ENCODE results near the gene DCAF8. TPM values are rescaled to one million over a fixed set of nuclear protein-coding genes. Genes with fewer than 3 reads are reported as not detected.
A peak's percentile ranks its signal among the peaks of the same experiment; 100 is the strongest.

DCAF8 gene
- total RNA-seq, 4 donors from 2014 or later, result 121 to 359 (median 202) TPM

- Histone ChIP-seq H3K27ac (no peak overlapping the region), H3K9me3 (no peaks in the 10 kb centered on the region), H3K36me3 (peaks cover 0 to 99% (median 3%) of the 10 kb centered on the region in 3 donors), H3K4me3 (no peak overlapping the region), H3K4me1 (peaks cover 0 to 28% (median 0%) of the 10 kb centered on the region in 4 donors), H3K27me3 (no peaks in the 10 kb centered on the region)
- TF ChIP-seq, protein P1, sequence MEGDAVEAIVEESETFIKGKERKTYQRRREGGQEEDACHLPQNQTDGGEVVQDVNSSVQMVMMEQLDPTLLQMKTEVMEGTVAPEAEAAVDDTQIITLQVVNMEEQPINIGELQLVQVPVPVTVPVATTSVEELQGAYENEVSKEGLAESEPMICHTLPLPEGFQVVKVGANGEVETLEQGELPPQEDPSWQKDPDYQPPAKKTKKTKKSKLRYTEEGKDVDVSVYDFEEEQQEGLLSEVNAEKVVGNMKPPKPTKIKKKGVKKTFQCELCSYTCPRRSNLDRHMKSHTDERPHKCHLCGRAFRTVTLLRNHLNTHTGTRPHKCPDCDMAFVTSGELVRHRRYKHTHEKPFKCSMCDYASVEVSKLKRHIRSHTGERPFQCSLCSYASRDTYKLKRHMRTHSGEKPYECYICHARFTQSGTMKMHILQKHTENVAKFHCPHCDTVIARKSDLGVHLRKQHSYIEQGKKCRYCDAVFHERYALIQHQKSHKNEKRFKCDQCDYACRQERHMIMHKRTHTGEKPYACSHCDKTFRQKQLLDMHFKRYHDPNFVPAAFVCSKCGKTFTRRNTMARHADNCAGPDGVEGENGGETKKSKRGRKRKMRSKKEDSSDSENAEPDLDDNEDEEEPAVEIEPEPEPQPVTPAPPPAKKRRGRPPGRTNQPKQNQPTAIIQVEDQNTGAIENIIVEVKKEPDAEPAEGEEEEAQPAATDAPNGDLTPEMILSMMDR (IDR thresholded peaks at IDR 0.05), result no peak
- TF ChIP-seq POLR2A (IDR thresholded peaks at IDR 0.05), result no peak
- no peak for DNase-seq
These were observed 41.3 kb downstream of the DCAF8 start for GRCh38 chr1:160221089-160221488.

GRCh38 chr1:160220301-160220700 is 42.0 kb downstream of the DCAF8 start:
- DNase-seq, result no peak
- Histone ChIP-seq H3K4me1 (peaks cover 0 to 28% (median 0%) of the 10 kb centered on the region in 4 donors), H3K9me3 (no peaks in the 10 kb centered on the region), H3K27me3 (no peaks in the 10 kb centered on the region), H3K4me3 (no peak overlapping the region), H3K27ac (no peak overlapping the region), H3K36me3 (peaks cover 0 to 99% (median 3%) of the 10 kb centered on the region in 3 donors)
- TF ChIP-seq, protein P1 (IDR thresholded peaks at IDR 0.05), result no peak
- TF ChIP-seq POLR2A (IDR thresholded peaks at IDR 0.05), result no peak

DNA sequence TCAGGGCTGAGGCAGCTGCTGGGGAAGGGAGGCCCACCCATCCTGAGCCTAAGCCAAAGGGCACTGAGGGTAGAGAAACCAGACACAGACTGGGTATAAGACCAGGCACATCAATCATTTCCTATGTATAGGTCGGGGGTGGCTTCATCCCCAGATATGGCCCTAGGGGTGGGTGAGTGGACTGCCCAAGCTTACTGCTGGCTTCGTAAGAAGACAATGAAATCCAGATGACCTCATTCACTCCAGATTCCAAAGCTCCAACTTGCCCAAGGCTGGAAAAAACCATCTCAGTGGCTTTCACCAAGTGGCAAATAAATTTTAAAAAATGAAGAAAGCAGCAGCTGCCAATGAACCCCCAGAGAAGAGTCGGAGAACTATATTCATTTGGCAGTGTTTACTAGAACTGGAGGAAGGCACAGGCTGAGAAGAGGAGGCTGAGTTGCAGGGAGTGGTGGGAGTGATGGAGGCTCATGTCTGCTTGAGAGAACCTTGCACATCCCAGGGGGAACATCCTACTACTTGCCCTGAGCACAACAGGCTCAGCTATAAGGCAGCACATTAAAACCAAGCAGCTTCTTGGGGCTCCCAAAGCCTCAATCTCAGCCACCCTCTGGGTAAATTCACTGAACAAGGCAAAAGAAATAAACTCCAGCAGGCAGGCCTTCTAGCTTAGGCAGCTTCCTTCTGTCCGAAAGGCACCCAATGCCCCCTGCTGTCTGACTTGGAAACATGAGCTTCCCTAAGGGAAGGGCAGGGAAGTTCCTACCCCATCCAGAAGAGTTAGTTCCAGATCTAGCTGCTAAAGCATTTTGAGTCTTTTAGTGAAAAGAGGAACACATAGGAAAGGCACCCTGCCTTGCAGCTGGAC is 43.1 kb downstream of the DCAF8 start:
- H3K4me1 ChIP-seq, result peaks cover 0 to 28% (median 0%) of the 10 kb centered on the region in 4 donors
- no peaks in the 10 kb centered on the region for H3K27me3 ChIP-seq
- H3K9me3 ChIP-seq, result no peaks in the 10 kb centered on the region
- peak in 1 of 3 donors; percentile 57 for DNase-seq
- H3K4me3 ChIP-seq, result no peak overlapping the region
- H3K36me3 ChIP-seq, result peaks cover 0 to 99% (median 3%) of the 10 kb centered on the region in 3 donors
- TF ChIP-seq POLR2A (IDR thresholded peaks at IDR 0.05), result no peak
- TF ChIP-seq, protein P1 (IDR thresholded peaks at IDR 0.05), result peak in 4 of 6 experiments; percentile 34 to 54 (median 43)
- H3K27ac ChIP-seq, result peak overlapping the region in 3 of 4 donors; percentile 4 to 42 (median 25)

GRCh38 chr1:160217481-160218051 is 44.8 kb downstream of the DCAF8 start:
- Histone ChIP-seq H3K4me1 (peaks cover 0 to 28% (median 0%) of the 10 kb centered on the region in 4 donors), H3K27ac (peak overlapping the region; percentile 4 to 64 (median 32)), H3K4me3 (no peak overlapping the region), H3K9me3 (no peaks in the 10 kb centered on the region), H3K36me3 (peaks cover 0 to 99% (median 0%) of the 10 kb centered on the region in 3 donors), H3K27me3 (no peaks in the 10 kb centered on the region)
- DNase-seq, result peak in 2 of 3 donors; percentile 59 to 65
- TF ChIP-seq POLR2A (IDR thresholded peaks at IDR 0.05), result no peak

GRCh38 chr1:160216301-160216700 is 46.0 kb downstream of the DCAF8 start:
- Histone ChIP-seq H3K4me1 (peaks cover 0 to 28% (median 0%) of the 10 kb centered on the region in 4 donors), H3K27me3 (no peaks in the 10 kb centered on the region), H3K4me3 (no peak overlapping the region), H3K27ac (no peak overlapping the region), H3K9me3 (no peaks in the 10 kb centered on the region), H3K36me3 (peaks cover 0 to 99% (median 0%) of the 10 kb centered on the region in 3 donors)
- TF ChIP-seq, protein P1 (IDR thresholded peaks at IDR 0.05), result no peak
- no peak for TF ChIP-seq POLR2A (IDR thresholded peaks at IDR 0.05)
- no peak for DNase-seq
